Esophagus muscularis mucosa (tissue), 4 donors: ENCODE results near the gene NALCN. TPM values are rescaled to one million over a fixed set of nuclear protein-coding genes. Genes with fewer than 3 reads are reported as not detected.

Source experiments
- DNase-seq: peaks from one replicate; pipeline ENCODE4 v3.0.0-alpha.2; 2017; ENCODE audit errors: extremely low spot score
- H3K27ac ChIP-seq, 4 donors: fragments of 200-600 bp; sonication (generic); replicated peaks in 1 of 4; 1 replicate in 3 of 4; 2 replicates in 1 of 4; pipeline ENCODE4 v1.5.1; 2016 to 2019; ENCODE audit warnings: mild to moderate bottlenecking in 1 of 4
- H3K27me3 ChIP-seq, 4 donors: fragments of 200-600 bp; sonication (generic); one replicate each; pipeline versions ENCODE4 v1.5.1 to v1.6.0; 2016 to 2019
- H3K36me3 ChIP-seq, 4 donors: fragments of 200-600 bp; sonication (generic); one replicate each; pipeline ENCODE4 v1.5.1; 2016 to 2019
- H3K4me1 ChIP-seq, 4 donors: fragments of 200-600 bp; sonication (generic); one replicate each; pipeline ENCODE4 v1.5.1; 2016 to 2019
- H3K4me3 ChIP-seq, 4 donors: fragments of 200-600 bp; sonication (generic); 1 replicate in 2 of 4; 2 replicates in 2 of 4; pipeline ENCODE4 v1.5.1; 2016 to 2019; ENCODE audit warnings: mild to moderate bottlenecking in 4 of 4, moderate library complexity in 1 of 4
- H3K9me3 ChIP-seq, 4 donors: fragments of 200-600 bp; sonication (generic); 1 replicate in 3 of 4; 2 replicates in 1 of 4; pipeline ENCODE4 v1.5.1; 2016 to 2019
- EP300 ChIP-seq: sonication (generic); formaldehyde crosslinking; IDR thresholded peaks from one replicate; pipeline ENCODE4 v1.6.1; 2017; ENCODE audit warnings: antibody characterized with exemption
- POLR2A ChIP-seq: fragments of 450-650 bp; IDR thresholded peaks from one replicate; pipeline ENCODE4 v1.6.1; 2017; ENCODE audit warnings: antibody characterized with exemption, moderate library complexity, mild to moderate bottlenecking, low read depth
- POLR2AphosphoS5 ChIP-seq, 2 donors: sonication (generic); formaldehyde crosslinking; IDR thresholded peaks; one replicate each; pipeline ENCODE4 v1.6.1; 2017; ENCODE audit warnings: antibody characterized with exemption in 2 of 2
- WGBS: methylation state at CpG from one replicate; pipeline ENCODE4 v1.1.5; 2018; 5-methylcytosine and 5-hydroxymethylcytosine counted together
- intact Hi-C: fragments of 100-400 bp; cut with DNase I; formaldehyde crosslinking; loops from one replicate; pipeline ENCODE4 v1.15.1; 2023
- total RNA-seq, 4 donors: library from RNA; depleted of rRNA; stranded (reverse); fragments of >200 nt; gene quantifications; one replicate each; pipeline versions ENCODE4 v1.1.0 to v1.2.1, GENCODE V29; 2016
- TF ChIP-seq, protein P1 (sequence below), 3 experiments: fragments of 200-600 bp in 2 of 3; fragments of 450-650 bp in 1 of 3; sonication (generic) in 2 of 3; IDR thresholded peaks; one replicate each; pipeline ENCODE4 v1.5.1; 2017 to 2019; ENCODE audit warnings: antibody characterized with exemption in 3 of 3, mild to moderate bottlenecking in 2 of 3, moderate library complexity in 1 of 3

The NALCN gene
- total RNA-seq, 4 donors from 2014 or later = 0.42 to 0.83 (median 0.54) TPM

DNA sequence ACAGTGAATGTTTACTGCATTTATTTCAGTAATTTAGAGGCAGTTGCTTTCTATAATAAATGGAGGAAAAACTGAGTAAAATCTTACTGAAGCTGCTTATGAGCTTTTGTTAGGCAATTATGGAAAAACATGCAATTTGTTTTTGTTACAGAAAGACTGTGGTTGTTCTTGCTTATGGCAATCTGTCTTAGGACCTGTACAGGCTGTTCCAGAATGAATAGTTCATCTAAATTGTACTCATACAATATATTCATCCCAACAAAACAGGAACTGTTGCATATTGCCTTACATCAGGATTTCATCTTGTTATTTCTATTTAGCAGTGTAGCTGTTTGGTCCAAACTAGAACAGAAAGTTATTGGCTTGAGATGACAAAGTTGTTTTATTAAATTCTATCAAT, 199.2 kb downstream of the NALCN start:
- Histone ChIP-seq H3K27ac (no peak overlapping the region), H3K4me1 (no peaks in the 10 kb centered on the region), H3K9me3 (no peaks in the 10 kb centered on the region), H3K36me3 (no peaks in the 10 kb centered on the region), H3K27me3 (no peaks in the 10 kb centered on the region), H3K4me3 (no peak overlapping the region)
- no peak for DNase-seq
- TF ChIP-seq EP300 (no peak), POLR2AphosphoS5 (IDR thresholded peaks at IDR 0.05) (no peak), POLR2A (no peak)
- TF ChIP-seq, protein P1, sequence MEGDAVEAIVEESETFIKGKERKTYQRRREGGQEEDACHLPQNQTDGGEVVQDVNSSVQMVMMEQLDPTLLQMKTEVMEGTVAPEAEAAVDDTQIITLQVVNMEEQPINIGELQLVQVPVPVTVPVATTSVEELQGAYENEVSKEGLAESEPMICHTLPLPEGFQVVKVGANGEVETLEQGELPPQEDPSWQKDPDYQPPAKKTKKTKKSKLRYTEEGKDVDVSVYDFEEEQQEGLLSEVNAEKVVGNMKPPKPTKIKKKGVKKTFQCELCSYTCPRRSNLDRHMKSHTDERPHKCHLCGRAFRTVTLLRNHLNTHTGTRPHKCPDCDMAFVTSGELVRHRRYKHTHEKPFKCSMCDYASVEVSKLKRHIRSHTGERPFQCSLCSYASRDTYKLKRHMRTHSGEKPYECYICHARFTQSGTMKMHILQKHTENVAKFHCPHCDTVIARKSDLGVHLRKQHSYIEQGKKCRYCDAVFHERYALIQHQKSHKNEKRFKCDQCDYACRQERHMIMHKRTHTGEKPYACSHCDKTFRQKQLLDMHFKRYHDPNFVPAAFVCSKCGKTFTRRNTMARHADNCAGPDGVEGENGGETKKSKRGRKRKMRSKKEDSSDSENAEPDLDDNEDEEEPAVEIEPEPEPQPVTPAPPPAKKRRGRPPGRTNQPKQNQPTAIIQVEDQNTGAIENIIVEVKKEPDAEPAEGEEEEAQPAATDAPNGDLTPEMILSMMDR (IDR thresholded peaks at IDR 0.05) = no peak
- intact Hi-C loops = no loop called here

DNA sequence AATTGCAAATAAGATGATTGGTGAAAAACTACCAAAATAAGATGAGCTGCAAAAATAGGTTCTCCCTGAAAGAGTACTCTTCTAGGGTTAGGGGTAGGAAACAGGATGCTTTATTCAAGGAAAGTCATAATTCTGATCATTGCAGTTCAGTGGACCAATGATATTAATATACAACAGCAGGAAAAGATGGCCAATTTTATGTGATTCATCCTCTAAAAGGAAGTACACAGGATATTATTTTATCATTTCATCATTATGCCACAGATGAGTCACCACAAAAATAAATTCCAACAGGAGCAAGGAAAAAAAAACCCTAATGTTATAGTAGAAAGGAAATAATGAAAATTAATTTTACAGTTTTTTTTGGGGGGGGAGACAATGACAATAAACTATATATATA, 205.0 kb downstream of the NALCN start:
- intact Hi-C loops = no loop called here

DNA sequence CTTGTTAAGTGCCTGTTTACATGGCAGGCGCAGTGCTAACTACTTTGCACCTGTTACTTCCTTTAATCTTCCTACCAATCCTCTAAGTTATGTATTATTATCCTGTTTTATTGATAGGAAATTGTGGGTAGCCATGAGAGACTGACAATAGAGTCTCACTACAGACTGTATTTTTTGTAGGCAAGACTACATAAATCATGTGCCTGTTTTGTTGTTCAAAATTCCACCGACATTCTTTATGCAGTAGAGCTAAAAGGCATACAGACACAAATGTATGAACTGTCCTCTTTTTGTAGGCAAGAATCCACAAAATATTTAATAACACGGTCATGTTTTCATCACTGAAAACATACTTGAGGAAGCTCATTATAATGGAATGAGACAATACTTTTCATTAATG, 205.5 kb downstream of the NALCN start:
- H3K4me1 ChIP-seq = no peaks in the 10 kb centered on the region
- H3K4me3 ChIP-seq = no peak overlapping the region
- H3K27ac ChIP-seq = no peak overlapping the region
- intact Hi-C loops = no loop called here
- H3K36me3 ChIP-seq = no peaks in the 10 kb centered on the region
- H3K27me3 ChIP-seq = no peaks in the 10 kb centered on the region
- no peak for DNase-seq
- WGBS = 88% methylated on average over 3 of the region's 3 CpGs
- H3K9me3 ChIP-seq = no peaks in the 10 kb centered on the region
- TF ChIP-seq, protein P1 (IDR thresholded peaks at IDR 0.05) = no peak
- no peak for TF ChIP-seq POLR2A
- TF ChIP-seq POLR2AphosphoS5 (IDR thresholded peaks at IDR 0.05) = no peak
- no peak for TF ChIP-seq EP300

More for the DNA sequence above, 205.0 kb downstream of the NALCN start:
- no peak for DNase-seq
- Histone ChIP-seq H3K27ac (no peak overlapping the region), H3K27me3 (no peaks in the 10 kb centered on the region), H3K4me1 (no peaks in the 10 kb centered on the region), H3K36me3 (no peaks in the 10 kb centered on the region), H3K4me3 (no peak overlapping the region), H3K9me3 (no peaks in the 10 kb centered on the region)
- TF ChIP-seq POLR2A (no peak), EP300 (no peak), POLR2AphosphoS5 (IDR thresholded peaks at IDR 0.05) (no peak)
- TF ChIP-seq, protein P1 (IDR thresholded peaks at IDR 0.05) = no peak

GRCh38 chr13:101209206-101209893, 207.0 kb downstream of the NALCN start:
- TF ChIP-seq EP300 = no peak
- TF ChIP-seq, protein P1 (IDR thresholded peaks at IDR 0.05) = no peak
- no peak for TF ChIP-seq POLR2A
- no peak for TF ChIP-seq POLR2AphosphoS5 (IDR thresholded peaks at IDR 0.05)
- intact Hi-C loops = no loop called here
- Histone ChIP-seq H3K4me1 (no peaks in the 10 kb centered on the region), H3K27ac (no peak overlapping the region), H3K4me3 (no peak overlapping the region), H3K9me3 (no peaks in the 10 kb centered on the region), H3K36me3 (no peaks in the 10 kb centered on the region), H3K27me3 (no peaks in the 10 kb centered on the region)
- WGBS = 80% methylated on average over 4 of the region's 4 CpGs
- DNase-seq = no peak

DNA sequence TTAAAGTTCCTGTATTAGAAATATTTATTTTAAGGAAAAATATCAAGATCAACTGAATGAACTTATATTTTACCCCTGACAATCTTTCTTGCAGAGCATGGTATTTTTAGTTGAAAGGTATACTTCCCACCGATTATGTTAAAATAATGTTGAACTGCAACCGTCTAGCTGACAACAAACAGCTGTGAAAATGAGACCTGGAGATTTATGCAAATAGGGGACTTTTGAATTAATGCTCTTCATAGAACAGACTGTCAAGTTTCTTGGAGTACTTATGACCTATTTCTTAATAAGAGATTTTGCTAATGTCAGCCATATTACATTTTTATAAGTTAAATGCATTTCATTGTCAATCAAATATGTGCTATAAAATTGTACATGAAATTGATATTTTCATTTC, 210.9 kb downstream of the NALCN start:
- H3K36me3 ChIP-seq = no peaks in the 10 kb centered on the region
- intact Hi-C loops = no loop called here
- no peaks in the 10 kb centered on the region for H3K9me3 ChIP-seq
- no peak for DNase-seq
- no peaks in the 10 kb centered on the region for H3K4me1 ChIP-seq
- TF ChIP-seq POLR2A (no peak), EP300 (no peak), POLR2AphosphoS5 (IDR thresholded peaks at IDR 0.05) (no peak)
- TF ChIP-seq, protein P1 (IDR thresholded peaks at IDR 0.05) = no peak
- no peak overlapping the region for H3K27ac ChIP-seq
- whole genome bisulfite sequencing = 32% methylated on average over 2 of the region's 2 CpGs
- no peaks in the 10 kb centered on the region for H3K27me3 ChIP-seq
- no peak overlapping the region for H3K4me3 ChIP-seq
